Measurements from ENCODE around the gene DEPDC5.

DNA sequence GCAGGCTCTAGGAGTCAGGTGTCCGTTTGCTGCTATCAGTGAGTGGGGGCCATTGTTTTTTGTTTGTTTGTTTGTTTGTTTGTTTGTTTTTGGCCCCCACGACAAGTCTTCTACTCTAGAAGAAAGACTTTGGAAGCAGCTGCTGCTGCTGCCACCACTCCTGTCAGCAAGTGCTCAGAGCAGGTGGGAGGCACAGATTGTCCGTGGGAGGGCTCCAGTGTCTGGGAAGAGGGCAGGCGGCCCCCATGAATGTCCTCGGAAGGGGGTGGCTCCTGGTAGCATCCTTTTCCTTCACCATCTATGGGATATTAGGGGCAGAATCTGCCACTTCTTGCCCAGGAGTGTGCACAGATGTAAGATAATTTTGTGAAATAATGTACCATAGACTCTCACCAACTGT is 152.8 kb downstream of the DEPDC5 start:
- TF ChIP-seq, protein P1, sequence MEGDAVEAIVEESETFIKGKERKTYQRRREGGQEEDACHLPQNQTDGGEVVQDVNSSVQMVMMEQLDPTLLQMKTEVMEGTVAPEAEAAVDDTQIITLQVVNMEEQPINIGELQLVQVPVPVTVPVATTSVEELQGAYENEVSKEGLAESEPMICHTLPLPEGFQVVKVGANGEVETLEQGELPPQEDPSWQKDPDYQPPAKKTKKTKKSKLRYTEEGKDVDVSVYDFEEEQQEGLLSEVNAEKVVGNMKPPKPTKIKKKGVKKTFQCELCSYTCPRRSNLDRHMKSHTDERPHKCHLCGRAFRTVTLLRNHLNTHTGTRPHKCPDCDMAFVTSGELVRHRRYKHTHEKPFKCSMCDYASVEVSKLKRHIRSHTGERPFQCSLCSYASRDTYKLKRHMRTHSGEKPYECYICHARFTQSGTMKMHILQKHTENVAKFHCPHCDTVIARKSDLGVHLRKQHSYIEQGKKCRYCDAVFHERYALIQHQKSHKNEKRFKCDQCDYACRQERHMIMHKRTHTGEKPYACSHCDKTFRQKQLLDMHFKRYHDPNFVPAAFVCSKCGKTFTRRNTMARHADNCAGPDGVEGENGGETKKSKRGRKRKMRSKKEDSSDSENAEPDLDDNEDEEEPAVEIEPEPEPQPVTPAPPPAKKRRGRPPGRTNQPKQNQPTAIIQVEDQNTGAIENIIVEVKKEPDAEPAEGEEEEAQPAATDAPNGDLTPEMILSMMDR (IDR thresholded peaks at IDR 0.05; ENCODE audit: insufficient read depth, low read depth, low read length) = no peak
- TF ChIP-seq EZH2 (IDR thresholded peaks at IDR 0.05; ENCODE audit: insufficient read depth, low read length) = no peak
